ENCODE measurements around the gene RMC1.
"Not testable (repeated sequence)": the region's sequence is repeated elsewhere in the genome, so short reads cannot be mapped to it uniquely, and the experiment has no call there.

The RMC1 gene

DNA sequence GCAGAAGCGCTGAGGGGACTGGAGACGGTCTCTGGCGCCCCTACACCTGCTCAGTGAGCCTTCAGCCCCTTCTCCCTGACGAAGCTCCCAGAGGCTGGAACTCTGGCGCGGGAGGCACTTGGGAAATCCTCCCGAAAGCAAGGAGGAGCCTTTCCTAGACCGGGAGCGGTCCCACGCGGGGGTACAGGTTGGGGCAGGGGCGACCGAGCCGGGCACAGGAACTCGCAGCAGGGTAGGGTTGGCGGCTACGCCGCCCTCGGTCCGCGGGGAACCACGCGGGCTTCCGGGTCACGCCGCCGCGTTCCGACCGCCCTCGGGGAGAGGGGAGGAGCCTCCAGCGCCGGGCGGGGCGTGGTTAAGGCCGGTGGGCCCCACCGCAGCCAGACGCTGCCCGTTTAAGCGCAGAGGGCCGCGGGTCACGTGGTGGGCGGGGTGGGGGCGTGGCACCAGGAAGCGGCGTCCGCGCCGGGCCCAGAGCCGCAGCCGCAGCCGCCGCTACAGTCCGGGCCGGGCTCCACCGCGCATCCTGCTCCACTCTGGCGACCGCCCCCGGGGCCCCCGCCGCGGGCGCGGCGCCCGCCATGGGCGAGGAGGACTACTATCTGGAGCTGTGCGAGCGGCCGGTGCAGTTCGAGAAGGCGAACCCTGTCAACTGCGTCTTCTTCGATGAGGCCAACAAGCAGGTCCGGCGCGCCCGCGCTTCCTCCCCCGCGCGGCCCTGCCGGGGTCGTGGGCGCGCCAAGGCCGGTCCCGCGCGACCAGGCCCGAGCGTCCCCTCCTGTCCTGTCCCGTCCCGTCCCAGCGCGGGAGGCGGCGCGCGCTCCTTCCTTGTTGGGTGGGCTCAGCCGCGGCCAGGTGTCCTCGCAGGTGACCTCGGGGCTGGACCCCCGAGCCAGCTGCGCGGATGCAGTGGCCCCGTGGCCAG, at the start of gene RMC1:
Gene RMC1, plus strand, starts transcription at position 474 of the 925 bp plus-strand sequence. Its CDS starts 108 bp downstream, at position 582.
- DNase-seq: no peak

DNA sequence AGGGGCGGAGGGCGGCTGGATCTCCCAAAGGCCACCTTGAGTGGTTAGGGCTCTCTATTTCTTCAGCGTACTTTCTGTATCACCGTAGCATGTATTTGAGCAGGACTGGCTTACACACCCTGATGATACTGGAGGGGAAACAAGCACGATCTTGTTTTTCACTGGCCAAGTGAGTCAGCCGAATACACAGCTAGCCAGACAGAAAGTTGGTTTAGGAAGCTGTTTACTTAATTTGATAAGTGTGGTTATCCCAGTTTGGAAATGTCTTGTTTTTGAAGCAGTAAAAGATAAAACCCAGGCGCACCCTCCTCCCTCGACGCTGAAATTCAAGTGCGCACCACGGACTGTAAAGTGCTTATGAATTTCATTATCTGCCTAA, 49.6 kb upstream of the RMC1 start:
- no peak for DNase-seq

- DNase-seq: no peak
These were observed 46.5 kb upstream of the RMC1 start for GRCh38 chr18:23456835-23457234.

DNA sequence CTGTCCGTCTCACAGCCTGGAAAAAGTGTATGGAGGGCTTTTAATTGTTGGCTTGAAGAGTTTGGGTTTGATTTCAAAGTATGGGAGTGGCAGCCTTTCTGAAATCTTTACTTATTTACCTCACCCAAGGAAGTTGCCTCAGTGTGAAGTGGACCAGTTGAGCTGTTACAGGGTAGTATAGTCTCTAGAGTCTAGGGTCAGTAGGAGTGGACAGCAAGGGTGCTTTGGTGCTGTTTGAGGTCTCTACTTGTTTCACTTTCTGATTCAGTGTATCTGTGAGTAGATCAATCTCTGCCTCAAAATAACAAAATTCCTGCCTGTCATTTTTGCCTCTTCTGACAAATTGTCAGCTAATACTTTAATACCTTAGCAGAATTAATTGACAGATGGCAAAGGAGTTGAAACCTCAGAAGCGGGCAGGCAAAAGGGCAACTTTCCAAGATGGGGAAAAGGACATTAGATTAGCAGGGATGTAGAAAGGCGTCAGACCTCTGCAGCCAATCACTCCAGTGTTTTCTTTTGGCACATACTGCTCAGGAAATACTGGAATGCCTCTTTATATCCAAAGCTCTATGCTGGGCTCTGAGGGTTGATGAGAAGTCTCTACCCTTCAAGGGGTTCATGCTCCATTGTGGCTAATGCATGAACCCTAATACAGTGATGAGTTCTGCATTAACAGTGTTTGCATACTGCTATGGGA, 44.3 kb upstream of the RMC1 start:
- DNase-seq: no peak

GRCh38 chr18:23459530-23459921, 43.8 kb upstream of the RMC1 start:
- no peak for DNase-seq

DNA sequence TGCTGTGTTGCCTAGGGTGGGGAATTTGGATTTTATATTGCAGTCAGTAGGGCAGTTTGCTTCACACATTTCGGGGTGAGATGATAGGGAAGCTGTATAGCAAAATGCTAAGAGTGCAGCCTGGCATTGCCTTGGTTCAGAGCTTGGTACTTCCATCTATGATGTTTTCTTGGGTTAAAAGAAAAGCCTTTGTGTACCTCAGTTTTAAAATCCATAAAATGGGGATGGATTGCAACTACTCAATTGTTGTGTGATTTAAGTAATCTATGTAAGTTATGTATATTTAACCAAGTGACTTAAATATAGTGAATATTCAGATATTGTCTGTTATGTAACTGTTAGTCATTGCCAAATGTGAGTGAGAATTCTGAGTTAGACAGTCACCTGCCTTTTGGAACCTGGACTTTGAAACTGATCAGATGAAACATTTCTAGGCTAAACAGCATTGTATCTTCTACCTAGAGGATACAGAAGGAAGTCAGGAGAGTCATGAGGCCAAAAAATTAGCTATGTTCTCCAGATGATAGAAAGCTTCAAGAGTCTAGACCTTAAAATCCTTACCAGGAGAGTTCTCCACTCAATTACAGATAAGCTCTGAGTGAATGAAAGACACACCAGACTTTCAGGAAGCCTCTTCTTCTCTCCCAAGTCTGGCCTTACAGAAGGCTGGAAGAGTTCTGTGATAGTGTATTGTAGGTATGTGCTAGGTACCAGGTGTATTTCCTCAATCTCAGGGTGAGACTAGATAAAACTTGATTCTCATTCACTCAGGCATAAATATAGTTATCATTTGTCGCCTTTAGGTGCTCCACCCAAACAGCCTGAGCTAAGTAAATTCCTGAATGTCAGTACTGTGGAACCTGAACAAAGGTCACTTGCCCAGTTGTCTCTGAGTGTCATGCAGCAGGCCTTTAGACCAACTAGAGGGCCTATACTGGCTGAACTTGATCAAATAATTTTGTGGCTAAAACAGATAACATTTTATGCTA, 42.7 kb upstream of the RMC1 start:
- DNase-seq: no peak

GRCh38 chr18:23462876-23463275, 40.4 kb upstream of the RMC1 start:
- DNase-seq: no peak

- DNase-seq: no peak
These were observed 34.4 kb upstream of the RMC1 start for GRCh38 chr18:23468753-23469459.

- DNase-seq: no peak
These were observed 32.5 kb upstream of the RMC1 start for GRCh38 chr18:23470620-23471387.

- DNase-seq: no peak
These were observed 31.8 kb upstream of the RMC1 start for GRCh38 chr18:23471486-23471885.

DNA sequence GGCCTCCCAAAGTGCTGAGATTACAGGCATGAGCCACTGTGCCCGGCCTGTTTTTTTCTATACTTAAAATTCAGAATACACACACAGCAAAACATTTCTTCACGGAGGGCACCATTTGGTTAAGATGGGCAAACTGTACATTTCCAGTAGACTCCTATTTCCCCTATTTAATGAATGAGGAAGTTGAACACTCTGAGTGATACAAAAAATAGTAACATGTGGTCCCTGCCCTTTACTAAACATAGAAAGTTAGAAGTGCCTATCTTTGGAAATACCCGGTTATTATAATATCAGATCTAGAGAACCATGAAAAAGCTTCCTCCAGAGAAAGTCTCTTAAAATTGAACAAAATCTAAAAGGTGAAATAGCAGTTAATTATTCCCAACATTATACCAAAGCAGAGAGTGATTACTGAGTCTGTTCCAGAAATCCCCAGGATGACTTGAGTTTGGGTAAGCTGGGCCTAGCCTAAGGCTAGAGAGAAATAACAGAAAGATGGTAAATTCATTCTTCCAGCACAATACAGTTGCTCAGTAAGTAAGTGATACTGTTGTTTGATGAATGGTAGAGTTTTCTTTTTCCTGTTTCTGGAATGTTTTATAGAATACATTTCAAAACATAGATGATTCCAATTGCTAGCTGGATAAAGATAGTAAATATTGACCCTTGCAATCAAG, 23.3 kb upstream of the RMC1 start:
- peak; percentile 43 for DNase-seq

GRCh38 chr18:23484561-23485182, 18.6 kb upstream of the RMC1 start:
- DNase-seq: no peak

DNA sequence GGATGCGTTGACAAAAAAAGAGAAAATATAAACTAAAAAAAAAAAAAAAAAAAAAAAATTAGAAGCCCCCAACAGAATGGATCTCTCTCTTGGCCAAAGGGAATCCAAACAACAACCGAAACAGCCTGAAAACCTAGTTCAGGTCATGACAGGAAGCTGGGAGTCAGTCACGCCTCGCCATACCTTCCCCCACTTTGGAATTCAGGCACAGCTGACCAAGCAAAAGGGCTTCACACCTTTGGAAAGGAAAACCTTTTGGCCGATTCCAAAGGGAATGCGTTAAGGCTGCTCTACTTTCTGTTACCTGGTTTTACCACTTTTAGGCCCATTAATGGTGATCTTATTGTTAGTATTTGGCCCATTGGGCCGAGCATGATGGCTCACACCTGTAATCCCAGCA, 17.9 kb upstream of the RMC1 start:
- no peak for DNase-seq

GRCh38 chr18:23487738-23488570, 15.4 kb upstream of the RMC1 start:
- DNase-seq: no peak

DNA sequence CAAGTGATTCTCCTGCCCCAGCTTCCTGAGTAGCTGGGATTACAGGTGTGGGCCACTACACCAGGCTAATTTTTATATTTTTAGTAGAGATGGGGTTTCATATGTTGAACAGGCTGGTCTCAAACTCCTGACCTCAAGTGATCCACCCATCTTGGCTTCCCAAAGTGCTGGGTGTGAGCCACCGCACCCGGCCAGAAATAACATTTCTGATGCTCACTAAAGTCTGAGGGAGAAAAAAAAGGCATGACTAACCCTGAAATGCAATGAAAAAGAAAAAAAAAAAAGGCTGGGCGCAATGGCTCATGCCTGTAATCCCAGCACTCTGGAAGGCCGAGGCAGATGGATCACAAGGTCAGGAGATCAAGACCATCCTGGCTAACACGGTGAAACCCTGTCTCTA, 13.7 kb upstream of the RMC1 start:
- DNase-seq: not testable (repeated sequence)

DNA sequence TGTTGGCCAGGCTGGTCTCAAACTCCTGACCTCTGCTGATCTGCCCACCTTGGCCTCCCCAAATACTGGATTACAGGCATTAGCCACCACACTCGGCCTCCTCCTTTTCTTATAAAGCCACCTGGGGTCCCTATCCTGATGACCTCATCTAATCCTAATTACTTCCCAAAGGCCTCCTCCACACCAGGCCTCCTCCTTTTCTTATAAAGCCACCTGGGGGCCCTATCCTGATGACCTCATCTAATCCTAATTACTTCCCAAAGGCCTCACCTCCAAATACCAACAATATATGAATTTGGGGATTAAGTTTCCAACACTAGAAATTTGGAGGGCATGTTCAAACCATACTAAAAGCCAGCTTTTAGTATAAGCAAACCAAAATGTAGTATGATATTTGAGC, 9.7 kb upstream of the RMC1 start:
- no peak for DNase-seq

GRCh38 chr18:23494992-23495391, 8.3 kb upstream of the RMC1 start:
- no peak for DNase-seq

DNA sequence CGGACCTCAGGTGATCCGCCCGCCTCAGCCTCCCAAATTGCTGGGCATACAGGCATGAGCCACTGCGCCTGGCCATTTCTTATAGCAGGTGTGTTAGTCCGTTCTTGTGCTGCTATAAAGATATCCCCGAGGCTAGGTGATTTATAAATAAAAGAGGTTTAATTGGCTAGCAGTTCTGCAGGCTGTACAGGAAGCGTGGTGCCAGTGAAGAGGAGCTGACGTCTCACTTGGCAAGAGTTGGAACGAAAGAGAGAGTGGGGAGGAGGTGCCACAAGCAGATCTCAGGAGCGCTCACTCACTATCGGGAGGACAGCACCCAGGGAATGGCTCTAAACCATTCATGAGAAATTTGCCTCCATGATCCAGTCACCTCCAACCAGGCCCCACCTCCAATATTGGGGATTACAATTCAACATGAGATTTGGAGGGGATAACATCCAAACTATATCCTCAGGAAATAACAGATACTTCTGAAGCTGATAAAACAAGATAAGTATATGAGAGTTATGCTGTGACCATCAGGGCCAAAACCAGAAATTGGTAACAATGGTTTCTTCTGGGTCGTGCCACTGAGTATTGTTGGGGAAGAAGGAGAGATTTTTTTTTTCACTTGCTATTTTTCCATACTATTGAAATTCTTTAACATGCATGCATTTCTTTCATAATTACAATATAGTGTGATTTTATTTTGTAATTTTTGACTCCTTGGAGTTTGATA, 7.4 kb upstream of the RMC1 start:
- DNase-seq: no peak

DNA sequence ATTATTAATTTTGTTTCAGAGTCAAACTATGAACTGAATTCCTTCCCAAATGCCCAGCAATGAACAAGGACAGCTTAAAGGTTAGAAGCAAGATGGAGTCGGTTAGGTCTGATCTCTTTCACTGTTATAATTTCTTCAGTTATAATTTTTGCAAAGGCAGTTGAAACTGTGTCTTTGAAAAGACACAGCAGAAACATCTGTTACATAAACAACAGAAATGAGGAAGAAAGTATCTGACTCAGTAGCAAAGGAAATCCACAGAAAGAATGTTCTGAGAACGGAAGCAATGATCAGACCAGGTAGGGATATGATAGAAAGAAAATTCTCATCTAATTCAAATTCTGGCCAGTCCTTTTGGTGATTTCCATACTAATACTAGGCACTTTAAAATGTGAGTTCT, 5.2 kb upstream of the RMC1 start:
- no peak for DNase-seq

Measured in SIG-M5 (cell line).